ENCODE results near the gene MAP3K9.

- TF ChIP-seq CTCF (IDR thresholded peaks at IDR 0.05) (no peak), POLR2A (IDR thresholded peaks at IDR 0.05) (no peak)
Measured at GRCh38 chr14:70696026-70696425, 113.3 kb downstream of the MAP3K9 start.

Measured in lower leg skin (tissue), 3 donors.